A549 (cell line): Measurements from ENCODE around the gene SLC38A4.

Experiments used
- CEBPB ChIP-seq, 2 experiments: fragments of >200 bp in 1 of 2; sonication (Bioruptor Twin) in 1 of 2; formaldehyde crosslinking in 1 of 2; IDR thresholded peaks; 2 replicates each; pipeline ENCODE4 v1.6.1; 2012 to 2016
- CHD2 ChIP-seq: fragments of 150-350 bp; IDR thresholded peaks from 2 replicates; pipeline ENCODE4 v1.6.1; 2014; ENCODE audit warnings: low read length; ENCODE audit not compliant: partially characterized antibody
- CTCF ChIP-seq: fragments of >200 bp; sonication (Bioruptor Twin); formaldehyde crosslinking; IDR thresholded peaks from 3 replicates; pipeline ENCODE4 v1.5.1; 2016
- ESRRA ChIP-seq: fragments of 150-350 bp; IDR thresholded peaks from 2 replicates; pipeline ENCODE4 v1.6.1; 2014; ENCODE audit warnings: mild to moderate bottlenecking, low read length, borderline replicate concordance
- FOSB ChIP-seq: fragments of 250-450 bp; sonication (Bioruptor Pico); IDR thresholded peaks from 2 replicates; pipeline ENCODE4 v1.5.0; 2020; ENCODE audit warnings: mild to moderate bottlenecking, moderate library complexity
- JUN ChIP-seq, 2 experiments: fragments of >200 bp; sonication (Bioruptor Twin); formaldehyde crosslinking; IDR thresholded peaks; 2 replicates in 1 of 2; 3 replicates in 1 of 2; pipeline ENCODE4 v1.6.1; 2016 to 2017
- NPAS2 ChIP-seq: fragments of 250-450 bp; sonication (Bioruptor Pico); IDR thresholded peaks from 2 replicates; pipeline ENCODE4 v1.8.0; 2022; ENCODE audit warnings: mild to moderate bottlenecking, moderate library complexity, borderline replicate concordance
- POLR2A ChIP-seq: IDR thresholded peaks from 2 replicates; pipeline ENCODE4 v1.6.1; 2012; ENCODE audit warnings: mild to moderate bottlenecking, low read length
- REST ChIP-seq: fragments of 200-600 bp; sonication (generic); IDR thresholded peaks from 2 replicates; pipeline ENCODE4 v1.6.1; 2016; ENCODE audit warnings: antibody characterized with exemption, mild to moderate bottlenecking, moderate library complexity
- RNF2 ChIP-seq: fragments of 200-600 bp; sonication (generic); IDR thresholded peaks from 2 replicates; pipeline ENCODE4 v1.6.1; 2016; ENCODE audit warnings: low read depth, mild to moderate bottlenecking, antibody characterized with exemption, moderate library complexity, borderline replicate concordance
- ZC3H11A ChIP-seq: fragments of 450-650 bp; IDR thresholded peaks from 2 replicates; pipeline ENCODE4 v1.6.1; 2014; ENCODE audit warnings: antibody characterized with exemption, mild to moderate bottlenecking

GRCh38 chr12:46774322-46774633, 51.5 kb downstream of the SLC38A4 start:
- no peak for TF ChIP-seq CTCF
- TF ChIP-seq POLR2A, result no peak
- no peak for TF ChIP-seq REST
- TF ChIP-seq ESRRA, result no peak
- TF ChIP-seq CHD2, result no peak
- no peak for TF ChIP-seq RNF2
- no peak for TF ChIP-seq CEBPB (IDR thresholded peaks at IDR 0.05)
- TF ChIP-seq ZC3H11A, result no peak
- no peak for TF ChIP-seq FOSB (CRISPR knock-in tag)
- TF ChIP-seq JUN (IDR thresholded peaks at IDR 0.05), result no peak
- no peak for TF ChIP-seq NPAS2
